Ovary (tissue), 9 donors: ENCODE measurements around the gene SPRR2A. TPM values are rescaled to one million over a fixed set of nuclear protein-coding genes. Genes with fewer than 3 reads are reported as not detected.

Experiments
- DNase-seq, 5 donors: peaks; one replicate each; pipeline ENCODE4 v3.0.0-alpha.2; 2019 to 2020
- H3K27ac ChIP-seq, 2 donors: fragments of 200-600 bp; one replicate each; pipeline versions ENCODE4 v1.5.1 to v1.8.0; 2019 to 2022
- H3K27me3 ChIP-seq: fragments of 200-600 bp; one replicate; pipeline ENCODE4 v1.8.0; 2022
- H3K36me3 ChIP-seq: fragments of 200-600 bp; sonication (generic); one replicate; pipeline ENCODE4 v1.5.1; 2019
- H3K4me1 ChIP-seq: one replicate; pipeline ENCODE4 v1.8.1; 2013; ENCODE audit warnings: mild to moderate bottlenecking, moderate library complexity; ENCODE audit not compliant: insufficient read depth
- H3K4me3 ChIP-seq: fragments of 200-600 bp; sonication (generic); one replicate; pipeline ENCODE4 v1.5.1; 2017
- H3K9me3 ChIP-seq, 2 donors: fragments of 200-600 bp in 1 of 2; sonication (generic) in 1 of 2; one replicate each; pipeline versions ENCODE4 v1.5.1 to v1.8.1; 2013 to 2019; ENCODE audit warnings: mild to moderate bottlenecking in 1 of 2, moderate library complexity in 1 of 2
- CTCF ChIP-seq, 3 donors: fragments of 450-650 bp in 2 of 3; fragments of 200-600 bp in 1 of 3; IDR thresholded peaks; one replicate each; pipeline versions ENCODE4 v1.5.1 to v1.8.0; 2016 to 2022; ENCODE audit warnings: antibody characterized with exemption in 3 of 3, mild to moderate bottlenecking in 1 of 3
- EP300 ChIP-seq: sonication (generic); formaldehyde crosslinking; IDR thresholded peaks from one replicate; pipeline ENCODE4 v1.6.1; 2017; ENCODE audit warnings: antibody characterized with exemption
- POLR2A ChIP-seq: fragments of 450-650 bp; IDR thresholded peaks from one replicate; pipeline ENCODE4 v1.6.1; 2017; ENCODE audit warnings: antibody characterized with exemption, mild to moderate bottlenecking, moderate library complexity
- WGBS, 3 donors: extraction: QIAGEN DNeasy Blood & Tissue Kit in 1 of 3; methylation state at CpG; one replicate each; pipeline versions ENCODE4 v1.1.5 to v1.1.7; 2013 to 2017; 5-methylcytosine and 5-hydroxymethylcytosine counted together
- intact Hi-C, 4 donors: fragments of 100-400 bp; cut with DNase I; formaldehyde crosslinking; loops; one replicate each; pipeline versions ENCODE4 v1.11.0 to v1.15.1; 2022 to 2023
- polyA plus RNA-seq, 2 donors: library from polyadenylated mRNA; stranded (reverse); fragments of 200-250 nt in 1 of 2; fragments of 350-450 nt in 1 of 2; fragmentation: Illumina TruSeq in 1 of 2; extraction: RNeasy Lipid Tissue Mini Kit (QIAGEN cat#74804) in 1 of 2; gene quantifications; one replicate each; pipeline ENCODE4 v1.2.3, GENCODE V29; 2013 to 2014
- total RNA-seq, 7 donors: library from RNA; depleted of rRNA in 2 of 7; stranded (reverse); fragments of >200 nt in 2 of 7; fragmentation: NEBNext Ultra II Directional in 3 of 7; extraction: Animal tissue kit (Norgen Biotek cat#: 25700) in 3 of 7; gene quantifications; one replicate each; pipeline versions ENCODE4 v1.1.0 to v1.2.4, GENCODE V29; 2016 to 2023
- donor health status: DM: no; HTN: no; CAD: no; lungs with moderate emphysema.
- donor health status: DM: no; HTN: no; CAD: no.
- donor health status: Bipolar disorder and iron deficiency.
- donor health status: DM: yes; HTN: yes; CAD: no.
- donor health status: DM: no; HTN: no; CAD: no.
- donor health status: DM: yes; HTN: yes; CAD: no.

The SPRR2A gene
- total and polyA plus RNA-seq, 9 donors, result 0.21 to 0.59 (median 0.53) TPM; not detected in 5

DNA sequence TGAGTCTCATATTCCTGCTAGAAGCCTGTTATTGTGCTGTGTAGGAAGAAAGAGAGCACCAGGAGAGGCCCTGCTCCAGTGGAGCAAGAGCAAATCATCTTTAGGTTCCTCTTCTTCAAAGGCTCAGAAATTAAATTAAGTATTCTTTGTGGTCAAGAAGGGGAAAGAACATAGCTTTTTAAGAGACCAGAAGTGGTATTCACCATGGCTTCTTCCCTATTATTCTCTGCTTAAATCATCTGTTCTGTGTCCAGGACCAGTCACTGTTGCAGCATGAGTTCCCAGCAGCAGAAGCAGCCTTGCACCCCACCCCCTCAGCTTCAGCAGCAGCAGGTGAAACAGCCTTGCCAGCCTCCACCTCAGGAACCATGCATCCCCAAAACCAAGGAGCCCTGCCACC lies 25.2 kb downstream of the SPRR2A start:
- H3K27ac ChIP-seq, result no peak overlapping the region
- H3K4me3 ChIP-seq, result no peak overlapping the region
- no peaks in the 10 kb centered on the region for H3K36me3 ChIP-seq
- no peaks in the 10 kb centered on the region for H3K9me3 ChIP-seq
- no peaks in the 10 kb centered on the region for H3K4me1 ChIP-seq
- no peak for TF ChIP-seq POLR2A
- TF ChIP-seq CTCF (IDR thresholded peaks at IDR 0.05), result no peak
- TF ChIP-seq EP300, result no peak
- no peak for DNase-seq
- H3K27me3 ChIP-seq, result no peaks in the 10 kb centered on the region
- intact Hi-C loops, result no loop called here

GRCh38 chr1:153030895-153031294 lies 26.4 kb downstream of the SPRR2A start, which contains the start of gene SPRR1B:
SPRR1B (plus strand) TSS chr1:153031203; CDS start chr1:153032346, 1,143 bp downstream.
- Histone ChIP-seq H3K9me3 (no peaks in the 10 kb centered on the region), H3K27me3 (no peaks in the 10 kb centered on the region), H3K36me3 (no peaks in the 10 kb centered on the region), H3K27ac (no peak within 1 kb of the TSS), H3K4me3 (no peak within 1 kb of the TSS), H3K4me1 (no peaks in the 10 kb centered on the region)
- no peak for TF ChIP-seq CTCF (IDR thresholded peaks at IDR 0.05)
- TF ChIP-seq EP300, result no peak
- no peak for TF ChIP-seq POLR2A
- intact Hi-C loops, result no loop called here
- DNase-seq, result no peak

DNA sequence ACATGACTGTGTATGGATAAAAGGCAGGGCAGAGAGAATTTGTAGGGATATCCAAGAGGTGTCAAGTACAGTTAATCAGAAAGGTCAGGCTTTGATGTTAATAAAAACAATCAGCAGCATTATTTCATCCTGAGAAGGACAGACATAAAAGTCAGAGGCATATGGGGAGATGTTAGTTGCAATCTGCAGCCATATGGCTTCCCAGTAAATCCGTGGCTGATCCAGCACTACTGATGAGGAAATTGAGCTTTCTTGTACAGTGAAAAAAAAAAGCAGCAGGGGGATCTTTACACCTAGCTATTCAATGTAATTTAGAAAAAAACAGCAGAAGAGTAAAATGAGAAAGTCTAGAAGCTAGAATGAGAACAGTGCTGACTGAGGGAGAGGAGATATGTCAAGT lies 28.5 kb downstream of the SPRR2A start:
- 33 to 59% (median 39%) methylated on average over 1 of the region's 1 CpG for WGBS, 3 donors
- no peak for DNase-seq
- intact Hi-C loops, result no loop called here
- no peak overlapping the region for H3K4me3 ChIP-seq
- no peaks in the 10 kb centered on the region for H3K27me3 ChIP-seq
- no peaks in the 10 kb centered on the region for H3K36me3 ChIP-seq
- H3K9me3 ChIP-seq, result no peaks in the 10 kb centered on the region
- no peaks in the 10 kb centered on the region for H3K4me1 ChIP-seq
- no peak overlapping the region for H3K27ac ChIP-seq
- TF ChIP-seq CTCF (IDR thresholded peaks at IDR 0.05), result no peak
- no peak for TF ChIP-seq POLR2A
- TF ChIP-seq EP300, result no peak

DNA sequence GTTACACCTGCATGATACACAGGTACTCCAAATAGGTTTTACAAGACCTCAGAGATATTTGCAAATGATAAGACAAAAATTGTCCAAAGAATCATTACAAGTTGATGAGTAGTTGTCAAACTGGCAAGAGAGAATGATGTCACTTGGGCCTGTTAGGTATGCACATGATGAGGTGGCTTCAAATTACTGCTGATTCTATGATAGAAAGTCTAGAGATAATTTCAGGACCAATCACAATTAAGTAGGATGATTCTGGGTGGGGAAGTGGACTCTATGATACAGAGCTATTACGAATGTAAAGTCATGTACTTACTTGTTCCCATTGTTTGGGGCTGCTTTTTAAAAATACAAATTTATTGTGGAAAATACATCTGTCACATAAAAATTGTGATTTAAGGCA lies 31.5 kb downstream of the SPRR2A start:
- no peak overlapping the region for H3K4me3 ChIP-seq
- no peaks in the 10 kb centered on the region for H3K27me3 ChIP-seq
- H3K27ac ChIP-seq, result no peak overlapping the region
- intact Hi-C loops, result no loop called here
- no peak for DNase-seq
- H3K4me1 ChIP-seq, result no peaks in the 10 kb centered on the region
- TF ChIP-seq CTCF (IDR thresholded peaks at IDR 0.05), result no peak
- TF ChIP-seq POLR2A, result no peak
- no peak for TF ChIP-seq EP300
- WGBS, 3 donors, result 83 to 90% (median 84%) methylated on average over 1 of the region's 1 CpG
- no peaks in the 10 kb centered on the region for H3K9me3 ChIP-seq
- H3K36me3 ChIP-seq, result no peaks in the 10 kb centered on the region

GRCh38 chr1:153024413-153024812 lies 32.9 kb downstream of the SPRR2A start:
- H3K36me3 ChIP-seq, result no peaks in the 10 kb centered on the region
- intact Hi-C loops, result no loop called here
- H3K27ac ChIP-seq, result no peak overlapping the region
- no peaks in the 10 kb centered on the region for H3K4me1 ChIP-seq
- no peak for TF ChIP-seq POLR2A
- TF ChIP-seq CTCF (IDR thresholded peaks at IDR 0.05), result no peak
- no peak overlapping the region for H3K4me3 ChIP-seq
- H3K27me3 ChIP-seq, result no peaks in the 10 kb centered on the region
- H3K9me3 ChIP-seq, result no peaks in the 10 kb centered on the region
- 84 to 95% (median 90%) methylated on average over 1 of the region's 1 CpG for WGBS, 3 donors
- no peak for DNase-seq
